H1 (cell line): Measurements from ENCODE around the gene CCDC13. TPM values are rescaled to one million over a fixed set of nuclear protein-coding genes. Genes with fewer than 3 reads are reported as not detected.
A peak's percentile ranks its signal among the peaks of the same experiment; 100 is the strongest.

Experiments used
- CTCF ChIA-PET: fragments of 300-600 bp; sonication (Branson Sonifier 250); formaldehyde crosslinking; loops from one replicate; lab custom pipeline; 2021; ENCODE audit not compliant: partially characterized antibody; lab: Charles Lee
- POLR2A ChIA-PET: fragments of 300-600 bp; sonication (Branson Sonifier 250); formaldehyde crosslinking; loops from one replicate; lab custom pipeline; 2021; ENCODE audit warnings: inconsistent platforms; ENCODE audit not compliant: partially characterized antibody; lab: Charles Lee
- DNase-seq, 2 experiments: peaks; one replicate each; pipeline versions ENCODE4 v3.0.0 to v3.0.0-alpha.2; 2010 to 2022; ENCODE audit warnings: low spot score in 2 of 2, low read depth in 1 of 2, mixed read lengths in 1 of 2
- FAIRE-seq: peaks from 2 replicates; lab custom pipeline; 2011; peaks lifted over from hg19 to GRCh38; lab: Jason Lieb, UNC
- H2AFZ ChIP-seq: 2 replicates; pipeline ENCODE4 v1.8.1; 2012; ENCODE audit warnings: low read length, inconsistent platforms
- H2AK5ac ChIP-seq: 2 replicates; pipeline ENCODE4 v1.6.1; 2013; ENCODE audit warnings: low read depth, low read length
- H2BK120ac ChIP-seq: replicated peaks from 2 replicates; pipeline ENCODE3; 2013; ENCODE audit warnings: low read depth, low read length, inconsistent platforms
- H2BK12ac ChIP-seq: 2 replicates; pipeline ENCODE4 v1.6.1; 2013; ENCODE audit warnings: low read depth, low read length
- H2BK15ac ChIP-seq: 2 replicates; pipeline ENCODE4 v1.6.1; 2013; ENCODE audit warnings: low read length
- H2BK20ac ChIP-seq: 2 replicates; pipeline ENCODE4 v1.6.1; 2013; ENCODE audit warnings: low read length
- H2BK5ac ChIP-seq: 2 replicates; pipeline ENCODE4 v1.6.1; 2013; ENCODE audit warnings: low read depth, low read length
- H3K14ac ChIP-seq: 2 replicates; pipeline ENCODE4 v1.6.1; 2013; ENCODE audit warnings: inconsistent platforms; ENCODE audit not compliant: insufficient read length
- H3K18ac ChIP-seq: 2 replicates; pipeline ENCODE4 v1.6.1; 2013; ENCODE audit warnings: low read length; ENCODE audit errors: extremely low read depth
- H3K23ac ChIP-seq: 2 replicates; pipeline ENCODE4 v1.6.1; 2013; ENCODE audit warnings: inconsistent platforms; ENCODE audit not compliant: insufficient read length
- H3K23me2 ChIP-seq: 2 replicates; pipeline ENCODE4 v1.6.1; 2013; ENCODE audit warnings: low read depth, low read length
- H3K27ac ChIP-seq: 2 replicates; pipeline ENCODE4 v1.6.1; 2011; ENCODE audit warnings: low read depth, low read length, inconsistent platforms
- H3K27me3 ChIP-seq, 4 experiments: replicated peaks in 1 of 4; 1 replicate in 1 of 4; 2 replicates in 3 of 4; pipeline versions ENCODE4 v1.6.1 to v1.8.1; 2011 to 2013; ENCODE audit warnings: low read length in 3 of 4, mild to moderate bottlenecking in 3 of 4, inconsistent platforms in 2 of 4, mixed read lengths in 2 of 4, moderate library complexity in 1 of 4; ENCODE audit not compliant: control insufficient read depth in 3 of 4, insufficient read depth in 3 of 4; ENCODE audit errors: extremely low read depth in 1 of 4
- H3K36me3 ChIP-seq, 4 experiments: 2 replicates each; pipeline versions ENCODE4 v1.6.1 to v1.8.1; 2011 to 2013; ENCODE audit warnings: mild to moderate bottlenecking in 4 of 4, low read length in 3 of 4, moderate library complexity in 2 of 4, control low read depth in 1 of 4, inconsistent platforms in 1 of 4; ENCODE audit not compliant: insufficient read depth in 4 of 4, control insufficient read depth in 2 of 4
- H3K4ac ChIP-seq: replicated peaks from 2 replicates; pipeline ENCODE3; 2013; ENCODE audit warnings: low read length, low read depth, mixed read lengths, inconsistent platforms; ENCODE audit not compliant: insufficient read length
- H3K4me1 ChIP-seq, 4 experiments: replicated peaks in 1 of 4; 1 replicate in 1 of 4; 2 replicates in 3 of 4; pipeline versions ENCODE4 v1.6.1 to v1.8.1; 2011 to 2013; ENCODE audit warnings: low read length in 3 of 4, inconsistent platforms in 2 of 4, mixed read lengths in 1 of 4; ENCODE audit not compliant: insufficient read depth in 4 of 4, control insufficient read depth in 3 of 4
- H3K4me2 ChIP-seq, 2 experiments: 2 replicates each; pipeline versions ENCODE4 v1.6.1 to v1.8.1; 2011 to 2013; ENCODE audit warnings: low read depth in 2 of 2, low read length in 2 of 2, control low read depth in 1 of 2, inconsistent platforms in 1 of 2, mild to moderate bottlenecking in 1 of 2; ENCODE audit not compliant: insufficient read depth in 1 of 2
- H3K4me3 ChIP-seq, 4 experiments: fragments of 200-600, 300-600 bp in 1 of 4; sonication (generic), shearing (Covaris generic), sonication (Bioruptor Twin) in 1 of 4; 2 replicates each; pipeline versions ENCODE4 v1.5.1 to v1.8.1; 2011 to 2016; ENCODE audit warnings: low read length in 4 of 4, low read depth in 3 of 4, control low read depth in 2 of 4, inconsistent platforms in 2 of 4, mild to moderate bottlenecking in 2 of 4, mixed read lengths in 1 of 4, moderate library complexity in 1 of 4; ENCODE audit not compliant: insufficient read depth in 2 of 4; ENCODE audit errors: extremely low read depth in 1 of 4
- H3K56ac ChIP-seq: replicated peaks from 2 replicates; pipeline ENCODE3; 2013; ENCODE audit warnings: low read depth, mild to moderate bottlenecking, mixed read lengths, low read length, inconsistent platforms; ENCODE audit not compliant: insufficient read length
- H3K79me1 ChIP-seq: 2 replicates; pipeline ENCODE4 v1.6.1; 2013; ENCODE audit warnings: low read depth, low read length, control low read depth
- H3K79me2 ChIP-seq, 2 experiments: 2 replicates each; pipeline versions ENCODE4 v1.6.1 to v1.8.1; 2012 to 2013; ENCODE audit warnings: low read length in 2 of 2, mild to moderate bottlenecking in 2 of 2, inconsistent platforms in 1 of 2; ENCODE audit not compliant: insufficient read depth in 2 of 2, control insufficient read depth in 1 of 2
- H3K9ac ChIP-seq, 4 experiments: replicated peaks in 1 of 4; 1 replicate in 1 of 4; 2 replicates in 3 of 4; pipeline versions ENCODE4 v1.6.1 to v1.8.1; 2011 to 2013; ENCODE audit warnings: low read depth in 3 of 4, low read length in 3 of 4, control low read depth in 2 of 4, mild to moderate bottlenecking in 2 of 4, moderate library complexity in 2 of 4, inconsistent platforms in 1 of 4; ENCODE audit errors: extremely low read depth in 1 of 4
- H3K9me3 ChIP-seq, 2 experiments: 2 replicates each; pipeline versions ENCODE4 v1.6.1 to v1.8.1; 2012 to 2013; ENCODE audit warnings: mild to moderate bottlenecking in 2 of 2, moderate library complexity in 2 of 2, control low read depth in 1 of 2, inconsistent platforms in 1 of 2, low read depth in 1 of 2, low read length in 1 of 2, mixed read lengths in 1 of 2; ENCODE audit not compliant: insufficient read depth in 2 of 2
- H4K20me1 ChIP-seq, 2 experiments: replicated peaks in 1 of 2; 2 replicates each; pipeline versions ENCODE3 to v1.8.1; 2011 to 2013; ENCODE audit warnings: inconsistent platforms in 2 of 2, low read length in 2 of 2, mild to moderate bottlenecking in 1 of 2; ENCODE audit not compliant: insufficient read depth in 2 of 2, control insufficient read depth in 1 of 2
- H4K5ac ChIP-seq: 2 replicates; pipeline ENCODE4 v1.6.1; 2013; ENCODE audit warnings: low read length, low read depth, mixed read lengths, inconsistent platforms; ENCODE audit not compliant: insufficient read length
- H4K8ac ChIP-seq: 2 replicates; pipeline ENCODE4 v1.8.0; 2013; ENCODE audit warnings: mild to moderate bottlenecking, moderate library complexity, low read length, inconsistent platforms; ENCODE audit not compliant: insufficient read depth; ENCODE audit errors: extremely low read depth
- H4K91ac ChIP-seq: replicated peaks from 2 replicates; pipeline ENCODE3; 2013; ENCODE audit warnings: low read length, mixed read lengths, inconsistent platforms; ENCODE audit not compliant: insufficient read length
- BRCA1 ChIP-seq: IDR thresholded peaks from 2 replicates; pipeline ENCODE4 v1.6.1; 2012; ENCODE audit warnings: low read depth, low read length, improper control_type of control experiment
- CHD1 ChIP-seq: IDR thresholded peaks from 2 replicates; pipeline ENCODE4 v1.6.1; 2012; ENCODE audit warnings: low read depth, low read length, improper control_type of control experiment
- EZH2 ChIP-seq: fragments of 200-600 bp; sonication (generic); IDR thresholded peaks from 2 replicates; pipeline ENCODE4 v1.7.1; 2012; ENCODE audit warnings: low read depth, mild to moderate bottlenecking, moderate library complexity, low read length, inconsistent platforms; ENCODE audit not compliant: severe bottlenecking
- HDAC6 ChIP-seq: IDR thresholded peaks from one replicate; pipeline ENCODE4 v1.7.1; 2012; ENCODE audit warnings: low read depth, mild to moderate bottlenecking, inconsistent platforms, low read length, moderate library complexity
- POLR2AphosphoS5 ChIP-seq: IDR thresholded peaks from 2 replicates; pipeline ENCODE4 v1.6.1; 2011; ENCODE audit warnings: low read depth, low read length
- RFX5 ChIP-seq: IDR thresholded peaks from 2 replicates; pipeline ENCODE4 v1.6.1; 2011; ENCODE audit warnings: low read depth, low read length, improper control_type of control experiment, borderline replicate concordance
- RNF2 ChIP-seq: fragments of 200-900, 300-1000 bp; sonication (generic); IDR thresholded peaks from 2 replicates; pipeline ENCODE4 v1.7.1; 2016; ENCODE audit warnings: borderline replicate concordance, low read depth, mild to moderate bottlenecking, antibody characterized with exemption, low read length; ENCODE audit not compliant: poor library complexity, severe bottlenecking; ENCODE audit errors: missing control alignments
- SAP30 ChIP-seq: fragments of 300-600 bp; sonication (generic); IDR thresholded peaks from 2 replicates; pipeline ENCODE4 v1.7.1; 2012; ENCODE audit warnings: low read length, moderate library complexity, mild to moderate bottlenecking, inconsistent platforms; ENCODE audit not compliant: insufficient read depth, insufficient replicate concordance
- SRF ChIP-seq: IDR thresholded peaks from 2 replicates; pipeline ENCODE4 v1.6.1; 2011; ENCODE audit warnings: mild to moderate bottlenecking, low read depth, low read length, moderate library complexity
- WGBS, 2 experiments: shearing (Covaris generic) in 1 of 2; methylation state at CpG; one replicate each; pipeline versions ENCODE4 v1.1.6 to v1.1.7; 2013 to 2015; ENCODE audit warnings: low lambda C conversion rate in 2 of 2, mixed read lengths in 2 of 2, inconsistent platforms in 1 of 2, low coverage in 1 of 2, missing lambda C conversion rate in 1 of 2; ENCODE audit not compliant: insufficient replicate concordance in 2 of 2, insufficient coverage in 1 of 2, insufficient read length in 1 of 2; ENCODE audit errors: extremely low coverage in 1 of 2, missing lambda C conversion rate in 1 of 2; 5-methylcytosine and 5-hydroxymethylcytosine counted together
- polyA plus RNA-seq, 7 experiments: library from polyadenylated mRNA; depleted of rRNA in 3 of 7; stranded (reverse) in 5 of 7; unstranded in 2 of 7; fragments of >200 nt in 5 of 7; fragments of 200-250 nt in 2 of 7; gene quantifications; 1 replicate in 5 of 7; 2 replicates in 1 of 7; 4 replicates in 1 of 7; pipeline versions ENCODE4 v1.2.1 to v1.2.3, GENCODE V29; 2011 to 2013; ENCODE audit warnings: missing spikeins in 2 of 7, mixed read lengths in 2 of 7
- total RNA-seq: library from RNA; stranded (reverse); fragmentation: NEBNext Ultra II Directional; extraction: Animal tissue kit (Norgen Biotek cat#: 25700); gene quantifications from 2 replicates; pipeline ENCODE4 v1.2.1, GENCODE V29; 2021

Gene CCDC13
- total and polyA plus RNA-seq, 2 of the 8 experiments (the other 6 are each of a cell fraction or from before 2014, with no cell fraction given): 0.06 TPM; not detected in 1

- whole genome bisulfite sequencing, 2 experiments: 79% methylated on average over 9 of the region's 9 CpGs; no CpG with 5 or more reads in 1 of the 2 experiments
- Histone ChIP-seq H2BK15ac (peak overlapping the region; percentile 61; the same call in 1 of the 2 replicates), H3K9ac (no peak overlapping the region), H3K23me2 (no peaks in the 10 kb centered on the region), H3K36me3 (no peaks in the 10 kb centered on the region), H3K27ac (no peak overlapping the region), H3K56ac (no peak overlapping the region), H3K4me1 (peaks cover 0 to 33% (median 18%) of the 10 kb centered on the region in 4 experiments; a peak in 5 of 7 replicates), H3K79me1 (no peaks in the 10 kb centered on the region), H2BK20ac (peak overlapping the region; percentile 80; the same call in 1 of the 2 replicates), H3K79me2 (no peaks in the 10 kb centered on the region), H4K5ac (no peak overlapping the region), H2BK5ac (peak overlapping the region; percentile 66; the same call in 1 of the 2 replicates), H4K8ac (no peak overlapping the region; the same call in 1 of the 2 replicates), H3K18ac (peak overlapping the region; percentile 89), H3K14ac (no peak overlapping the region), H3K4me3 (no peak overlapping the region), H4K20me1 (no peaks in the 10 kb centered on the region), H2AK5ac (peak overlapping the region; percentile 56; the same call in 1 of the 2 replicates), H2AFZ (no peak overlapping the region), H4K91ac (peak overlapping the region; percentile 82), H3K4ac (no peak overlapping the region), H3K4me2 (peak overlapping the region in 1 of 2 experiments; percentile 9; a peak in 1 of 4 replicates), H2BK120ac (peak overlapping the region; percentile 69), H2BK12ac (peak overlapping the region; percentile 99; the same call in 1 of the 2 replicates), H3K23ac (no peak overlapping the region), H3K9me3 (no peaks in the 10 kb centered on the region), H3K27me3 (0 out of 7 replicates have a peak, but pooled peaks cover 0 to 3% (median 0%) of the 10 kb centered on the region in 4 experiments)
- peak in 1 of 2 experiments; percentile 47 for DNase-seq
- ChIA-PET CTCF (interaction anchor here (0.6 to 4.6 kb wide), 11 partner anchors 9 to 86 kb away, joined by 3 to 28 read pairs (median 3); no protein-coding TSS in a partner anchor), POLR2A (interaction anchor here (1.1 to 1.3 kb wide), 2 partner anchors 21 to 82 kb away, joined by 5 to 6 read pairs; no protein-coding TSS in a partner anchor)
- FAIRE-seq: no peak
- no peak for TF ChIP-seq POLR2AphosphoS5
- TF ChIP-seq CHD1: no peak
- TF ChIP-seq RNF2: no peak
- TF ChIP-seq SAP30: no peak
- no peak for TF ChIP-seq EZH2
- no peak for TF ChIP-seq RFX5
- no peak for TF ChIP-seq SRF
- TF ChIP-seq BRCA1: no peak
- no peak for TF ChIP-seq HDAC6
These were observed 40.1 kb downstream of the CCDC13 start for GRCh38 chr3:42732829-42733459.
